K562 (cell line): Measurements from ENCODE around the gene B9D2. TPM values are rescaled to one million over a fixed set of nuclear protein-coding genes. Genes with fewer than 3 reads are reported as not detected.

ENCODE experiments used
- ARID1B ChIP-seq: fragments of 450-650 bp; IDR thresholded peaks from 2 replicates; pipeline ENCODE4 v1.6.1; 2016; ENCODE audit warnings: antibody characterized with exemption, mild to moderate bottlenecking, inconsistent platforms
- ASH1L ChIP-seq: fragments of 450-650 bp; IDR thresholded peaks from 2 replicates; pipeline ENCODE4 v1.6.1; 2018; ENCODE audit warnings: borderline replicate concordance, mild to moderate bottlenecking, low read depth; ENCODE audit not compliant: partially characterized antibody
- CHAMP1 ChIP-seq: fragments of 450-650 bp; IDR thresholded peaks from 2 replicates; pipeline ENCODE4 v1.6.1; 2016; ENCODE audit warnings: mild to moderate bottlenecking
- HDAC6 ChIP-seq: IDR thresholded peaks from 2 replicates; pipeline ENCODE4 v1.6.1; 2012; ENCODE audit warnings: low read depth, mild to moderate bottlenecking, control low read depth, inconsistent platforms, low read length, moderate library complexity
- HNRNPH1 ChIP-seq: fragments of 200-400 bp; formaldehyde crosslinking; optimal IDR thresholded peaks from 2 replicates; pipeline ENCODE3; 2017; ENCODE audit warnings: low read depth, mild to moderate bottlenecking, low read length, moderate library complexity
- HNRNPUL1 ChIP-seq: fragments of 200-400 bp; formaldehyde crosslinking; IDR thresholded peaks from 2 replicates; pipeline ENCODE4 v1.6.1; 2017; ENCODE audit warnings: low read length
- NR2F6 ChIP-seq: fragments of 450-650 bp; formaldehyde crosslinking; IDR thresholded peaks from 2 replicates; pipeline ENCODE4 v1.4.0; 2020; ENCODE audit warnings: mild to moderate bottlenecking
- RBM14 ChIP-seq: fragments of 200-400 bp; formaldehyde crosslinking; IDR thresholded peaks from 2 replicates; pipeline ENCODE4 v1.6.1; 2018; ENCODE audit warnings: low read depth, mild to moderate bottlenecking, low read length, moderate library complexity, borderline replicate concordance; ENCODE audit not compliant: insufficient read depth
- SRSF1 ChIP-seq: fragments of 200-400 bp; formaldehyde crosslinking; IDR thresholded peaks from 2 replicates; pipeline ENCODE4 v1.6.1; 2017; ENCODE audit warnings: mild to moderate bottlenecking, low read depth, low read length, moderate library complexity
- polyA plus RNA-seq, 8 experiments: library from polyadenylated mRNA; depleted of rRNA in 4 of 8; stranded (reverse) in 5 of 8; unstranded in 3 of 8; fragments of >200 nt; fragmentation: Nextera tagmentation in 2 of 8; fragmentation: Illumina TruSeq in 1 of 8; extraction: Ambion mirVana in 2 of 8; extraction: Trizol in 1 of 8; gene quantifications; 2 replicates each; pipeline versions ENCODE4 v1.2.1 to v1.2.3, GENCODE V29; 2011 to 2014; ENCODE audit warnings: inconsistent platforms in 1 of 8, missing spikeins in 1 of 8
- total RNA-seq, 7 experiments: library from RNA; depleted of rRNA in 6 of 7; stranded (reverse); fragments of >200 nt in 6 of 7; fragmentation: Illumina TruSeq in 2 of 7; extraction: Trizol in 2 of 7; gene quantifications; 2 replicates each; pipeline versions ENCODE4 v1.2.1 to v1.2.3, GENCODE V29; 2011 to 2021; ENCODE audit warnings: low replicate concordance in 1 of 7
- TF ChIP-seq, protein P1 (sequence below), 2 experiments: fragments of 450-650 bp; formaldehyde crosslinking in 1 of 2; IDR thresholded peaks; 2 replicates each; pipeline versions ENCODE4 v1.4.0 to v1.6.1; 2014 to 2020; ENCODE audit warnings: mild to moderate bottlenecking in 2 of 2, borderline replicate concordance in 1 of 2, low read depth in 1 of 2

The B9D2 gene
- total and polyA plus RNA-seq, 9 of the 15 experiments (the other 6 are each of a cell fraction or from before 2014, with no cell fraction given) = 0.83 to 6.9 (median 2.8) TPM

GRCh38 chr19:41310033-41310831 is 53.7 kb downstream of the B9D2 start, which contains the start of gene CCDC97 (continued):
- TF ChIP-seq, protein P1, sequence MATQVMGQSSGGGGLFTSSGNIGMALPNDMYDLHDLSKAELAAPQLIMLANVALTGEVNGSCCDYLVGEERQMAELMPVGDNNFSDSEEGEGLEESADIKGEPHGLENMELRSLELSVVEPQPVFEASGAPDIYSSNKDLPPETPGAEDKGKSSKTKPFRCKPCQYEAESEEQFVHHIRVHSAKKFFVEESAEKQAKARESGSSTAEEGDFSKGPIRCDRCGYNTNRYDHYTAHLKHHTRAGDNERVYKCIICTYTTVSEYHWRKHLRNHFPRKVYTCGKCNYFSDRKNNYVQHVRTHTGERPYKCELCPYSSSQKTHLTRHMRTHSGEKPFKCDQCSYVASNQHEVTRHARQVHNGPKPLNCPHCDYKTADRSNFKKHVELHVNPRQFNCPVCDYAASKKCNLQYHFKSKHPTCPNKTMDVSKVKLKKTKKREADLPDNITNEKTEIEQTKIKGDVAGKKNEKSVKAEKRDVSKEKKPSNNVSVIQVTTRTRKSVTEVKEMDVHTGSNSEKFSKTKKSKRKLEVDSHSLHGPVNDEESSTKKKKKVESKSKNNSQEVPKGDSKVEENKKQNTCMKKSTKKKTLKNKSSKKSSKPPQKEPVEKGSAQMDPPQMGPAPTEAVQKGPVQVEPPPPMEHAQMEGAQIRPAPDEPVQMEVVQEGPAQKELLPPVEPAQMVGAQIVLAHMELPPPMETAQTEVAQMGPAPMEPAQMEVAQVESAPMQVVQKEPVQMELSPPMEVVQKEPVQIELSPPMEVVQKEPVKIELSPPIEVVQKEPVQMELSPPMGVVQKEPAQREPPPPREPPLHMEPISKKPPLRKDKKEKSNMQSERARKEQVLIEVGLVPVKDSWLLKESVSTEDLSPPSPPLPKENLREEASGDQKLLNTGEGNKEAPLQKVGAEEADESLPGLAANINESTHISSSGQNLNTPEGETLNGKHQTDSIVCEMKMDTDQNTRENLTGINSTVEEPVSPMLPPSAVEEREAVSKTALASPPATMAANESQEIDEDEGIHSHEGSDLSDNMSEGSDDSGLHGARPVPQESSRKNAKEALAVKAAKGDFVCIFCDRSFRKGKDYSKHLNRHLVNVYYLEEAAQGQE (IDR thresholded peaks at IDR 0.05; ENCODE audit: borderline replicate concordance) = 0 out of 2 replicates have a peak, but pooled peaks have one; percentile 17
- TF ChIP-seq, protein P1 (CRISPR knock-in tag; IDR thresholded peaks at IDR 0.05; ENCODE audit: low read depth) = peak; percentile 54; the same call in 1 of the 2 replicates
- no peak for TF ChIP-seq HNRNPUL1
- TF ChIP-seq SRSF1 = no peak
- TF ChIP-seq RBM14 = no peak
- TF ChIP-seq HDAC6 = no peak
- peak; percentile 65 for TF ChIP-seq ARID1B
- TF ChIP-seq NR2F6 (CRISPR knock-in tag) = no peak
- TF ChIP-seq CHAMP1 = peak; percentile 80
- no peak for TF ChIP-seq HNRNPH1
- TF ChIP-seq ASH1L = peak; percentile 54
